ENCODE data around the gene PCED1B. TPM values are rescaled to one million over a fixed set of nuclear protein-coding genes. Genes with fewer than 3 reads are reported as not detected.

PCED1B gene
- total and polyA plus RNA-seq, 8 donors = 0.60 to 8.1 (median 1.3) TPM

DNA sequence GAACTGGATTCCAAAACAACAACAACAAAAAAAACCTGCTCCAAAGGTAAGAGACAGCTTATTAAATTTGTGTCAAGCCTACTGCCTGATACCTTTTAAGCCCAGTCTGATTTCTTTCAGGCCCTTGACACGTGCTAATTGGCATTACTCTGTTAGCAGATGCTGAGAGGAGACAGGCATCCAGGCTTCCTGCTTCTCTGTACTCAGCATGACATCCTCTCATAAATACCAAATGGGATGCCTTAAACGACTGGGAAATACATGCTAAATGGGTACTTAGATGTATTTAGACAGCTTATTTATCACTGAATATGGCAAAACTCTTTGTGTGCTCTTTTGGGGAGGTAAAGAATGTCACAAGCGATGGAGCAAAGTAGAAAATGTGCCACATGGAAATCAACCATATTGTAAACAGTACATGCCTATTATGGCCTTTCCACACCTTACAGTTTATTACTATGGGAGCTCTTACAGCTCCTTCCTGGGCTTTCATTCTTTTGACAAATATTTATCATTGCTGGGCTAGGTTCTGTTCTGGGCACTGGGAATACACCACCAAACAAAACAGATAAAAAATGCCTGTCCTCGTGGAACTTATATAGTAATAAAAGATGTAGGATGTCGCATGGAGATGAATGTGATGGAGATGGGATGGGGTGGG, 11.5 kb upstream of the PCED1B start:
- TF ChIP-seq CTCF (IDR thresholded peaks at IDR 0.05) = no peak
- Histone ChIP-seq H3K27me3 (no peaks in the 10 kb centered on the region), H3K9me3 (no peaks in the 10 kb centered on the region), H3K4me1 (no peaks in the 10 kb centered on the region), H3K4me3 (no peak overlapping the region), H3K36me3 (no peaks in the 10 kb centered on the region), H3K27ac (no peak overlapping the region)
- intact Hi-C loops (cut with DNase I) = no loop called here
- no peak for DNase-seq
- ATAC-seq = no peak

- no peak for TF ChIP-seq CTCF (IDR thresholded peaks at IDR 0.05)
- Histone ChIP-seq H3K36me3 (no peaks in the 10 kb centered on the region), H3K4me3 (no peak overlapping the region), H3K27ac (no peak overlapping the region), H3K9me3 (no peaks in the 10 kb centered on the region), H3K4me1 (no peaks in the 10 kb centered on the region), H3K27me3 (no peaks in the 10 kb centered on the region)
- intact Hi-C loops (cut with DNase I) = no loop called here
- DNase-seq (peak in 1 of 4 donors; percentile 39), ATAC-seq (no peak)
These were observed 10.9 kb upstream of the PCED1B start for GRCh38 chr12:47068539-47068938.

GRCh38 chr12:47070310-47070709, 9.1 kb upstream of the PCED1B start:
- no peak for TF ChIP-seq CTCF (IDR thresholded peaks at IDR 0.05)
- H3K4me3 ChIP-seq = no peak overlapping the region
- H3K36me3 ChIP-seq = no peaks in the 10 kb centered on the region
- H3K9me3 ChIP-seq = no peaks in the 10 kb centered on the region
- DNase-seq (no peak), ATAC-seq (no peak)
- no peaks in the 10 kb centered on the region for H3K27me3 ChIP-seq
- no peak overlapping the region for H3K27ac ChIP-seq
- intact Hi-C loops (cut with DNase I) = no loop called here
- no peaks in the 10 kb centered on the region for H3K4me1 ChIP-seq

DNA sequence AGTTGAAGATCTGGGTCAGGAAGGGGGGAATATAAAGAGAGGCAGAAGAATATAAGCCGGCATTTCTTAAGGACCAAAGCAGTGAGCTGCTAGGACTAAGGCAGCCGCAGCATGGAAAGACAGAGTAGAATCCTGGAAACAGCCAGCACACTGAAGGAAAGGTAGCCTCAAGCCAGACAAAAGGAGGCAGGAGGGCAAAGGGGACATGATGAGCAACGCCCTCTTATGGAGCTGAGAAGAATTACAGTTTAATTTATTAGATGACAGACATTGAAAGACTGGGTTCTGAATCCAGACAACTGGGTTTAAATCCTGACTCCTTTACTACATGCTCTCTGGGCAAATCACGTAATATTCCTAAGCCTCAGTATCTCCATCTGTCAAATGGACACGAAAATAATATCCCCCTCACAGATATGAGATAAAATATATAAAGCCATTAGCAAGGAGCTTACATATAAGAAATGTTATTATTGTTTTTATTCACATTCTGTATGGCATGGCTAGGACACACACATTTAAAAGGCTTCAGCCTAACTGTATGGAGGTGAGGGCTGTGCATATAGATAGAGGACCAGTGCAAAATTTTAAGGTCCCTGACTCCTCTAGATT, 8.1 kb upstream of the PCED1B start:
- H3K4me3 ChIP-seq = no peak overlapping the region
- ATAC-seq (peak; percentile 60), DNase-seq (no peak)
- intact Hi-C loops (cut with DNase I) = no loop called here
- TF ChIP-seq CTCF (IDR thresholded peaks at IDR 0.05) = peak; percentile 21 to 35
- H3K27me3 ChIP-seq = no peaks in the 10 kb centered on the region
- no peaks in the 10 kb centered on the region for H3K4me1 ChIP-seq
- no peaks in the 10 kb centered on the region for H3K9me3 ChIP-seq
- H3K36me3 ChIP-seq = no peaks in the 10 kb centered on the region
- H3K27ac ChIP-seq = no peak overlapping the region

DNA sequence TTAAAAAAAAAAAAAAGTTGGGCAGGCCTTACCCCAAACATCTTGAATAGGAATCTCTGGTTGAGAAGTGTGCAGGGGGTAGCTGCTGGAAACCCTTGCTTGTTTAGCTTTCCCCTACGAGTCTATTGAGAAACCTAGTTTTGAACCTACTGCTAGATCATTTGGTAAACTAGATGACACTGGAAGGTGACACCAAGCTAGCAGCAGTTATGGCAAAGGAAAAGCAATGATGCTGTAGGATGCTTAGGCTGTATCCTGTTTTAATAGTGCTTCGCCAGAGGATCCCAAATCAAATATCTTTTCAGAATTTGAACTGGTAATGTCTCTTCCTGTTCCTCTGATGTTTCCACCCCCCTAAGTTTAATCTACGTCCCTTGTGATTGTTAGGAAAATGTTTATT, 5.5 kb upstream of the PCED1B start:
- TF ChIP-seq CTCF (IDR thresholded peaks at IDR 0.05) = no peak
- Histone ChIP-seq H3K27me3 (peaks cover 0 to 18% of the 10 kb centered on the region in 2 donors), H3K9me3 (no peaks in the 10 kb centered on the region), H3K4me3 (no peak overlapping the region), H3K4me1 (peaks cover 3 to 18% of the 10 kb centered on the region in 2 donors), H3K36me3 (no peaks in the 10 kb centered on the region), H3K27ac (no peak overlapping the region)
- DNase-seq (no peak), ATAC-seq (no peak)
- intact Hi-C loops (cut with DNase I) = no loop called here
